Muscle layer of duodenum (tissue), 2 donors: ENCODE data around the gene PUS3.

Experiments used
- H3K27ac ChIP-seq: one replicate; pipeline ENCODE4 v1.7.0; 2013; ENCODE audit warnings: mild to moderate bottlenecking, low read length
- H3K27me3 ChIP-seq: one replicate; pipeline ENCODE4 v1.7.0; 2013; ENCODE audit warnings: low read depth, mild to moderate bottlenecking, control low read depth, low read length
- H3K36me3 ChIP-seq, 2 donors: one replicate each; pipeline ENCODE4 v1.7.0; 2013; ENCODE audit warnings: low read length in 2 of 2, control low read depth in 1 of 2, mild to moderate bottlenecking in 1 of 2; ENCODE audit not compliant: insufficient read depth in 2 of 2, control insufficient read depth in 1 of 2
- H3K4me1 ChIP-seq, 2 donors: one replicate each; pipeline ENCODE4 v1.7.0; 2013; ENCODE audit warnings: low read length in 2 of 2, mild to moderate bottlenecking in 2 of 2, control low read depth in 1 of 2, moderate library complexity in 1 of 2; ENCODE audit not compliant: insufficient read depth in 2 of 2, control insufficient read depth in 1 of 2
- H3K4me3 ChIP-seq, 2 donors: one replicate each; pipeline ENCODE4 v1.7.0; 2013; ENCODE audit warnings: low read length in 2 of 2, low read depth in 1 of 2, mild to moderate bottlenecking in 1 of 2
- H3K9me3 ChIP-seq, 2 donors: one replicate each; pipeline ENCODE4 v1.7.0; 2013; ENCODE audit warnings: low read length in 2 of 2, control low read depth in 1 of 2, mild to moderate bottlenecking in 1 of 2; ENCODE audit not compliant: control insufficient read depth in 1 of 2
- donor health status: healthy.

Gene PUS3

GRCh38 chr11:125903711-125904659 lies 979 bp upstream of the PUS3 start, which contains the start of gene DDX25:
Gene DDX25 (plus strand): TSS chr11:125904508. CDS start chr11:125904518, 10 bp downstream.
- H3K9me3 ChIP-seq, result no peaks in the 10 kb centered on the region
- peaks cover 4 to 16% of the 10 kb centered on the region in 2 donors for H3K4me1 ChIP-seq
- peaks cover 6% of the 10 kb centered on the region for H3K27me3 ChIP-seq
- H3K4me3 ChIP-seq, result peak within 1 kb of the TSS; percentile 71 to 92
- H3K27ac ChIP-seq, result no peak within 1 kb of the TSS
- peaks cover 12 to 14% of the 10 kb centered on the region in 2 donors for H3K36me3 ChIP-seq

- H3K27me3 ChIP-seq, result peaks cover 6% of the 10 kb centered on the region
- no peaks in the 10 kb centered on the region for H3K9me3 ChIP-seq
- H3K4me1 ChIP-seq, result peaks cover 4 to 16% of the 10 kb centered on the region in 2 donors
- peak overlapping the region; percentile 71 to 92 for H3K4me3 ChIP-seq
- H3K27ac ChIP-seq, result peak overlapping the region; percentile 94
- H3K36me3 ChIP-seq, result peaks cover 12 to 14% of the 10 kb centered on the region in 2 donors
These were observed 604 bp downstream of the PUS3 start for GRCh38 chr11:125902277-125902926.

GRCh38 chr11:125901872-125902271 lies 1.1 kb downstream of the PUS3 start:
- Histone ChIP-seq H3K9me3 (no peaks in the 10 kb centered on the region), H3K27me3 (peaks cover 6% of the 10 kb centered on the region), H3K36me3 (peaks cover 12 to 14% of the 10 kb centered on the region in 2 donors), H3K4me3 (no peak overlapping the region), H3K27ac (no peak overlapping the region), H3K4me1 (peaks cover 4 to 16% of the 10 kb centered on the region in 2 donors)

GRCh38 chr11:125892994-125893393 lies 10.0 kb downstream of the PUS3 start:
- peaks cover 0 to 6% of the 10 kb centered on the region in 2 donors for H3K4me1 ChIP-seq
- no peak overlapping the region for H3K27ac ChIP-seq
- no peaks in the 10 kb centered on the region for H3K27me3 ChIP-seq
- H3K4me3 ChIP-seq, result no peak overlapping the region
- no peaks in the 10 kb centered on the region for H3K9me3 ChIP-seq
- H3K36me3 ChIP-seq, result peaks cover 21 to 30% of the 10 kb centered on the region in 2 donors

- H3K27ac ChIP-seq, result no peak overlapping the region
- H3K36me3 ChIP-seq, result peaks cover 21 to 33% of the 10 kb centered on the region in 2 donors
- peaks cover 0 to 6% of the 10 kb centered on the region in 2 donors for H3K4me1 ChIP-seq
- no peaks in the 10 kb centered on the region for H3K27me3 ChIP-seq
- no peak overlapping the region for H3K4me3 ChIP-seq
- H3K9me3 ChIP-seq, result no peaks in the 10 kb centered on the region
These were observed 10.9 kb downstream of the PUS3 start for GRCh38 chr11:125892071-125892470.

GRCh38 chr11:125890447-125891100 lies 12.4 kb downstream of the PUS3 start:
- Histone ChIP-seq H3K4me3 (no peak overlapping the region), H3K4me1 (peaks cover 0 to 13% of the 10 kb centered on the region in 2 donors), H3K27me3 (no peaks in the 10 kb centered on the region), H3K9me3 (no peaks in the 10 kb centered on the region), H3K36me3 (peaks cover 18 to 32% of the 10 kb centered on the region in 2 donors), H3K27ac (no peak overlapping the region)

GRCh38 chr11:125887373-125888324 lies 15.4 kb downstream of the PUS3 start, which contains the start of gene HYLS1:
Gene HYLS1 (plus strand): TSS chr11:125887668. CDS start chr11:125899369, 11,701 bp downstream.
- Histone ChIP-seq H3K4me1 (peaks cover 0 to 13% of the 10 kb centered on the region in 2 donors), H3K27me3 (no peaks in the 10 kb centered on the region), H3K4me3 (peak within 1 kb of the TSS; percentile 83 to 97), H3K36me3 (peaks cover 2 to 10% of the 10 kb centered on the region in 2 donors), H3K9me3 (no peaks in the 10 kb centered on the region), H3K27ac (peak within 1 kb of the TSS; percentile 60)

- Histone ChIP-seq H3K4me1 (peaks cover 0 to 13% of the 10 kb centered on the region in 2 donors), H3K36me3 (peaks cover 0 to 4% of the 10 kb centered on the region in 2 donors), H3K27me3 (no peaks in the 10 kb centered on the region), H3K27ac (no peak overlapping the region), H3K4me3 (peak overlapping the region; percentile 83 to 97), H3K9me3 (no peaks in the 10 kb centered on the region)
These were observed 16.0 kb downstream of the PUS3 start for GRCh38 chr11:125886997-125887372.

GRCh38 chr11:125883375-125883774 lies 19.6 kb downstream of the PUS3 start:
- peaks cover 0 to 10% of the 10 kb centered on the region in 2 donors for H3K4me1 ChIP-seq

GRCh38 chr11:125881291-125881690 lies 21.7 kb downstream of the PUS3 start:
- Histone ChIP-seq H3K36me3 (no peaks in the 10 kb centered on the region), H3K9me3 (no peaks in the 10 kb centered on the region), H3K4me1 (peaks cover 0 to under 1% of the 10 kb centered on the region in 2 donors), H3K27ac (no peak overlapping the region), H3K4me3 (no peak overlapping the region), H3K27me3 (no peaks in the 10 kb centered on the region)

More at GRCh38 chr11:125883375-125883774, 19.6 kb downstream of the PUS3 start:
- Histone ChIP-seq H3K36me3 (peaks cover 0 to 4% of the 10 kb centered on the region in 2 donors), H3K4me3 (no peak overlapping the region), H3K27me3 (no peaks in the 10 kb centered on the region), H3K9me3 (no peaks in the 10 kb centered on the region), H3K27ac (no peak overlapping the region)
